ENCODE data around the gene BCAS3. TPM values are rescaled to one million over a fixed set of nuclear protein-coding genes. Genes with fewer than 3 reads are reported as not detected.
"Not testable (repeated sequence)": the region's sequence is repeated elsewhere in the genome, so short reads cannot be mapped to it uniquely, and the experiment has no call there.

BCAS3 gene
- total and polyA plus RNA-seq, 3 experiments from 2014 or later = 10.7 to 35.3 (median 13.5) TPM

GRCh38 chr17:60863892-60864707 lies 186.4 kb downstream of the BCAS3 start:
- peaks cover 8% of the 10 kb centered on the region for H3K4me1 ChIP-seq (ENCODE audit: insufficient read depth, low read length)
- H3K9me3 ChIP-seq (ENCODE audit: low read length) = no peaks in the 10 kb centered on the region
- H3K9me3 Mint-ChIP-seq = no peaks in the 10 kb centered on the region
- POLR2A ChIA-PET = no interaction called here
- no peak overlapping the region for H3K4me3 ChIP-seq (ENCODE audit: low read length)
- no peaks in the 10 kb centered on the region for H3K27me3 Mint-ChIP-seq
- peaks cover 27 to 38% (median 36%) of the 10 kb centered on the region in 3 donors for H3K4me1 Mint-ChIP-seq
- H3K27ac ChIP-seq (ENCODE audit: low read depth, low read length) = no peak overlapping the region
- H3K4me3 Mint-ChIP-seq = peak overlapping the region in 6 of 7 donors; percentile 51 to 84 (median 72)
- peak overlapping the region in 6 of 8 donors; percentile 36 to 83 (median 64) for H3K27ac Mint-ChIP-seq
- H3K36me3 ChIP-seq (ENCODE audit: insufficient read depth, low read length) = no peaks in the 10 kb centered on the region
- H3K27me3 ChIP-seq (ENCODE audit: insufficient read depth, low read length, poor library complexity, severe bottlenecking) = no peaks in the 10 kb centered on the region
- peaks cover 5 to 13% (median 7%) of the 10 kb centered on the region in 3 donors for H3K36me3 Mint-ChIP-seq
- DNase-seq = no peak
- CTCF ChIA-PET = no interaction called here

- Histone ChIP-seq H3K27me3 (ENCODE audit: insufficient read depth, low read length, poor library complexity, severe bottlenecking) (no peaks in the 10 kb centered on the region), H3K27ac (ENCODE audit: low read depth, low read length) (no peak overlapping the region), H3K4me1 (ENCODE audit: insufficient read depth, low read length) (peaks cover 8% of the 10 kb centered on the region), H3K36me3 (ENCODE audit: insufficient read depth, low read length) (no peaks in the 10 kb centered on the region), H3K4me3 (ENCODE audit: low read length) (no peak overlapping the region), H3K9me3 (ENCODE audit: low read length) (no peaks in the 10 kb centered on the region)
- ChIA-PET CTCF (no interaction called here), POLR2A (no interaction called here)
- Mint-ChIP-seq H3K27ac (peak overlapping the region in 7 of 8 donors; percentile 36 to 83 (median 64)), H3K9me3 (no peaks in the 10 kb centered on the region), H3K4me1 (peaks cover 27 to 38% (median 36%) of the 10 kb centered on the region in 3 donors), H3K27me3 (no peaks in the 10 kb centered on the region), H3K36me3 (peaks cover 5 to 14% (median 10%) of the 10 kb centered on the region in 3 donors), H3K4me3 (peak overlapping the region in 6 of 7 donors; percentile 51 to 84 (median 72))
- DNase-seq = no peak
Observed at GRCh38 chr17:60864708-60865005, 187.0 kb downstream of the BCAS3 start.

DNA sequence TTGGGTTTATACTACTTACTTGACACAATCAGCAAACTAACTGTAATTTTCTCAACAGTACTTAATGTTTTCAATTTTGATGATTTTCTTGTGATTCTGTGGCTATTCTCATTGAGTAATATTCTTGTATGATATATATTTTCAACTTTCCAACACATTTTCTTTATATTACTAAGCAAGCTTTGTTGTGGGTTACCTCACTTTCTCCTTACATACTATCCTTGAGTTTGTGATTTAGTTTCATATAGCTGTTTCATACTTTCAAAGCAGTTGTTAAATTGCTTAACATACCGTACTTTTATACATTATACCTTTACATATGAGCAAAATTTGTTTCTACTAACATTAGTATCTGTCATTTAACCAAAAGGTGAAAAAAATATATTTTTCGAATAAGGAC lies 197.1 kb downstream of the BCAS3 start:
- Mint-ChIP-seq H3K4me3 (no peak overlapping the region), H3K27me3 (no peaks in the 10 kb centered on the region), H3K9me3 (no peaks in the 10 kb centered on the region), H3K36me3 (peaks cover 3 to 16% (median 14%) of the 10 kb centered on the region in 3 donors), H3K4me1 (no peaks in the 10 kb centered on the region), H3K27ac (no peak overlapping the region)
- DNase-seq = no peak
- Histone ChIP-seq H3K9me3 (ENCODE audit: low read length) (no peaks in the 10 kb centered on the region), H3K27me3 (ENCODE audit: insufficient read depth, low read length, poor library complexity, severe bottlenecking) (no peaks in the 10 kb centered on the region), H3K4me3 (ENCODE audit: low read length) (no peak overlapping the region), H3K27ac (ENCODE audit: low read depth, low read length) (no peak overlapping the region), H3K4me1 (ENCODE audit: insufficient read depth, low read length) (no peaks in the 10 kb centered on the region), H3K36me3 (ENCODE audit: insufficient read depth, low read length) (no peaks in the 10 kb centered on the region)
- ChIA-PET CTCF (no interaction called here), POLR2A (no interaction called here)

GRCh38 chr17:60886731-60887613 lies 209.3 kb downstream of the BCAS3 start:
- H3K9me3 Mint-ChIP-seq; H3K36me3 Mint-ChIP-seq; POLR2A ChIA-PET; H3K4me1 ChIP-seq (ENCODE audit: insufficient read depth, low read length); H3K4me3 ChIP-seq (ENCODE audit: low read length); H3K9me3 ChIP-seq (ENCODE audit: low read length); H3K27ac ChIP-seq (ENCODE audit: low read depth, low read length); DNase-seq; H3K4me1 Mint-ChIP-seq; H3K27me3 Mint-ChIP-seq; CTCF ChIA-PET; H3K36me3 ChIP-seq (ENCODE audit: insufficient read depth, low read length); H3K27me3 ChIP-seq (ENCODE audit: insufficient read depth, low read length, poor library complexity, severe bottlenecking): not testable (repeated sequence)
- peak overlapping the region in 6 of 7 donors; percentile 65 to 82 (median 71) for H3K4me3 Mint-ChIP-seq
- peak overlapping the region in 3 of 8 donors; percentile 21 to 60 (median 57) for H3K27ac Mint-ChIP-seq

DNA sequence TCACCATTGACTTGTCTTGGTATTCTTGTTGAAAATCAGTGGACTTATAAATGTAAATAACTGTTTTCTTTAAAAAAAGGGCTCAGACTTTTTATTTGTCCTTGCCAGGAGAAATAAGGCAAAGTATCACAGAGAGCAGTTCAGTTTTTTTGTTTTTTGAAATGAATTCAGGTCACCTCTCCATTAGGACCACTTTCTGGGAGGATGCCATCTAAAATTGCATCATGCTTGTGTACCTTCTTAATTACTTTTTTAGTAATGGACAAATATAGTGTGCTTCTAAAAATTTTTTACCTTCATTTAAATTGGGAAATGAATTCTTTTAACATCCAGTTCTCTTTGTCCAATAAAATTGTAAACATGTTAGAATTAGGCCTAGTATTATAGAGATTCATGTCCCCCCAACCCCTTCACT lies 210.0 kb downstream of the BCAS3 start:
- no peaks in the 10 kb centered on the region for H3K27me3 Mint-ChIP-seq
- Histone ChIP-seq H3K4me3 (ENCODE audit: low read length) (no peak overlapping the region), H3K4me1 (ENCODE audit: insufficient read depth, low read length) (no peaks in the 10 kb centered on the region), H3K27me3 (ENCODE audit: insufficient read depth, low read length, poor library complexity, severe bottlenecking) (no peaks in the 10 kb centered on the region), H3K36me3 (ENCODE audit: insufficient read depth, low read length) (no peaks in the 10 kb centered on the region), H3K27ac (ENCODE audit: low read depth, low read length) (no peak overlapping the region), H3K9me3 (ENCODE audit: low read length) (no peaks in the 10 kb centered on the region)
- H3K9me3 Mint-ChIP-seq = no peaks in the 10 kb centered on the region
- POLR2A ChIA-PET = no interaction called here
- H3K4me3 Mint-ChIP-seq = peak overlapping the region in 5 of 7 donors; percentile 65 to 82 (median 74)
- no peak for DNase-seq
- peaks cover 4 to 7% (median 5%) of the 10 kb centered on the region in 3 donors for H3K36me3 Mint-ChIP-seq
- H3K27ac Mint-ChIP-seq = peak overlapping the region in 1 of 8 donors; percentile 21
- CTCF ChIA-PET = no interaction called here
- H3K4me1 Mint-ChIP-seq = no peaks in the 10 kb centered on the region

DNA sequence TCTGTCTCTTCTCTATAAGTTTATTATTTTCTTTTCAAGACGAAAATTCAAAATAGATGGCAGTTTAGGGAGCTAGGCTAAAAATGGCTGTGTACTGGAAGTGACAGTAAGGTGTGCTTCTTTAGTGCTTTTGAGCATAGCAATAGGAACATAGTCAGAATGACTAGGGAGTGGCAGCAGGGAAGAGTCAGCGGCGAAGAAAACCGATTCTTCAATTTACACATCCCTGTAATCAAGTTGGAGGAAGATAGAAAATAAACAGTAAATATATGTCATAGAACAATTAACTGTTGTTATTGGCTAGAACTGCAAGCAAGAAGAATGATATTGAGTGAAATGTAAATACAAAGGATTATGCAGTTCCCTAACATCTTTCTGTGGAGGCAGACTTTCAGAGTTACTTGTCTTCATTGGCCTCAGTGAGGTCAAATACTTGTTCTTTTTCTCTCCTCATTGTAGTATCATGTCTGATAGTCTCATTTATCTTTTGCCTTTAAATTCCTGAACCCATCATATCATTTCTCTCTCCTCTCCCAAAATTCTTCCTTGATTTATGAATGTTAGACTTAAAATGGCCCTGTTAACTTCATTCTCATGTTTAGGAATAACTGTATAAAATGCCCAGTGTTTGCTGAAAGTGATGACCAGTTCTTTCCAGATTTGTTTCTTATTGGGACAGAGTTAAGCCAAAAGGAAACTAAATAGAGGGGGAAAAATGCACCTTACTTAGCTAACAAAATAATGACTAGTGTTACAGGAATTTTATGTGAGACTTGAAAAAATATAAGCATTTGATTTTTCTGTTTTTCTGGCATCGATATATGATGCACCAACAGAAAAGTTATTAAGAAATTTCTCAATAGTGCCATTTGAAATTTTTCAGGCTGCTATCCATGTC lies 211.4 kb downstream of the BCAS3 start:
- Mint-ChIP-seq H3K36me3 (peaks cover 10 to 13% (median 11%) of the 10 kb centered on the region in 3 donors), H3K9me3 (peaks cover 0 to 7% (median 5%) of the 10 kb centered on the region in 5 donors), H3K4me3 (no peak overlapping the region), H3K27ac (no peak overlapping the region), H3K4me1 (no peaks in the 10 kb centered on the region), H3K27me3 (no peaks in the 10 kb centered on the region)
- Histone ChIP-seq H3K4me1 (ENCODE audit: insufficient read depth, low read length) (no peaks in the 10 kb centered on the region), H3K9me3 (ENCODE audit: low read length) (no peaks in the 10 kb centered on the region), H3K27me3 (ENCODE audit: insufficient read depth, low read length, poor library complexity, severe bottlenecking) (no peaks in the 10 kb centered on the region), H3K27ac (ENCODE audit: low read depth, low read length) (no peak overlapping the region), H3K36me3 (ENCODE audit: insufficient read depth, low read length) (no peaks in the 10 kb centered on the region), H3K4me3 (ENCODE audit: low read length) (no peak overlapping the region)
- DNase-seq = no peak
- CTCF ChIA-PET = no interaction called here
- POLR2A ChIA-PET = no interaction called here

DNA sequence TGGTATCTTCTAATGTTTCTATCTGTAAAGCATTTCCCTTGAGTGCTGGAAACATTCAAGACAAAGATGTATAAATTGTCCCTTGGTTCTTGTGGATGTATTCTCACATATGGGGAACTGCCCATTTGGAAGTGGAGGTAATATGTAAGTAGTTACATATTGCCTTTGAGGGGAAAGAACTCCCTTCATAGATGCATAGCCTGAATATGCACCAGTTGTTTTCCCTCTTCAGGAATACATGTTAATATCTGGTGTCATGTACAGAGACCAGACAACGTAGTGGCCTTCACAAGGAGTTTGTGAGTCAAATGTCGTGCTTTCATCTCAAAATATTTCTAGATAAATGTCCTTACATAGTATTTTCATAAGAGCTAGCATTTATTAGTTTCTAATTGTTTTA lies 213.5 kb downstream of the BCAS3 start:
- Histone ChIP-seq H3K9me3 (ENCODE audit: low read length) (no peaks in the 10 kb centered on the region), H3K4me3 (ENCODE audit: low read length) (no peak overlapping the region), H3K27me3 (ENCODE audit: insufficient read depth, low read length, poor library complexity, severe bottlenecking) (no peaks in the 10 kb centered on the region), H3K4me1 (ENCODE audit: insufficient read depth, low read length) (no peaks in the 10 kb centered on the region), H3K27ac (ENCODE audit: low read depth, low read length) (no peak overlapping the region), H3K36me3 (ENCODE audit: insufficient read depth, low read length) (no peaks in the 10 kb centered on the region)
- Mint-ChIP-seq H3K4me3 (no peak overlapping the region), H3K9me3 (peaks cover 6 to 23% (median 16%) of the 10 kb centered on the region in 5 donors), H3K4me1 (no peaks in the 10 kb centered on the region), H3K27ac (no peak overlapping the region), H3K27me3 (no peaks in the 10 kb centered on the region), H3K36me3 (peaks cover 14 to 30% (median 21%) of the 10 kb centered on the region in 3 donors)
- POLR2A ChIA-PET = no interaction called here
- CTCF ChIA-PET = no interaction called here
- no peak for DNase-seq
